Measurements from ENCODE around the gene DDX6. TPM values are rescaled to one million over a fixed set of nuclear protein-coding genes. Genes with fewer than 3 reads are reported as not detected.

DDX6 gene
- total RNA-seq, 4 donors from 2014 or later, result 56.1 to 117 (median 86.8) TPM

DNA sequence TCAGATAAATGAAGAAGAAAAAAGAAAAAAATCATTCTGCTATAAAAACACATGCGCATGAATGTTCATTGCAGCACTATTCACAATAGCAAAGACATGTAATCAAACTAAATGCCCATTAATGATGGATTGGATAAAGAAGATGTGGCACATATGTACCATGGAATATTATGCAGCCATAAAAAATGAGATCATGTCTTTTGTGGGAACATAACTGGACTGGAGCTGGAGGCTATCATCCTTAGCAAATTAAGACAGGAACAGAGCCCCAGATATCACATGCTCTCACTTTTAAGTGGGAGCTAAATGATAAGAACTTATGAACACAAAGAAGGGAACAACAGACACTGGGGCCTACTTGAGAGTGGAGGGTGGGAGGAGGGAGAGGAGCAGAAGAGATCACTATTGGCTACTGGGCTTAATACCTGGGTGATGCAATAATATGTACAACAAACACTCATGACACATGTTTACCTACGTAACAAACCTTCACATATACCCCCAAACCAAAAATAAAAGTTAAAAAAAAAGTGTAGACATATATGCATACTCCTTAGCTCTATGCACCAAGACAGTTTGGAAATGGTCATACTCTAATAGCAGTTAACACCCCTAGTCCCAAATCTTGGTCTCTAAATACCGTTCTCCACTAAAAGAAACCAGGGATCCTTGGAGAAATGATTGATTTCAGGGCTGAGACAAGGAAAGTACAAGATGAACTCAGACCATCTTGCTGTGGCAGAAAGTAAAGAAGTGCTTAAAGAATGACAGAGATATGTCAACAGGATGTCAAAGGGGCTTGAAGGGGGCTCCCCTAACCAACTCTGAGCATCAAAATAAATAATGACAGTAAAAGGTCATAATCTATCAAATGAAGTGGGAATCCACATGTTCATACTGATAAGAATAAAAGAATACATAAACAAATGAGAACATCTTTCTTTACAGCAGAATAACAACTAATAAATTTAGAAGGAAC is 17.1 kb upstream of the DDX6 start:
- H3K27ac ChIP-seq, result no peak overlapping the region
- no peaks in the 10 kb centered on the region for H3K27me3 ChIP-seq
- in situ Hi-C loops (cut with MboI; ENCODE audit: low pct_ligation_motif_present in 1 of 4, low pct_unique_long_range_greater_than_20kb in 1 of 4, low sequenced_read_pairs in 3 of 4) (no loop called here), intact Hi-C loops (cut with DNase I; ENCODE audit: low total_unique reads) (no loop called here)
- H3K4me3 ChIP-seq, result no peak overlapping the region
- TF ChIP-seq, protein P1, sequence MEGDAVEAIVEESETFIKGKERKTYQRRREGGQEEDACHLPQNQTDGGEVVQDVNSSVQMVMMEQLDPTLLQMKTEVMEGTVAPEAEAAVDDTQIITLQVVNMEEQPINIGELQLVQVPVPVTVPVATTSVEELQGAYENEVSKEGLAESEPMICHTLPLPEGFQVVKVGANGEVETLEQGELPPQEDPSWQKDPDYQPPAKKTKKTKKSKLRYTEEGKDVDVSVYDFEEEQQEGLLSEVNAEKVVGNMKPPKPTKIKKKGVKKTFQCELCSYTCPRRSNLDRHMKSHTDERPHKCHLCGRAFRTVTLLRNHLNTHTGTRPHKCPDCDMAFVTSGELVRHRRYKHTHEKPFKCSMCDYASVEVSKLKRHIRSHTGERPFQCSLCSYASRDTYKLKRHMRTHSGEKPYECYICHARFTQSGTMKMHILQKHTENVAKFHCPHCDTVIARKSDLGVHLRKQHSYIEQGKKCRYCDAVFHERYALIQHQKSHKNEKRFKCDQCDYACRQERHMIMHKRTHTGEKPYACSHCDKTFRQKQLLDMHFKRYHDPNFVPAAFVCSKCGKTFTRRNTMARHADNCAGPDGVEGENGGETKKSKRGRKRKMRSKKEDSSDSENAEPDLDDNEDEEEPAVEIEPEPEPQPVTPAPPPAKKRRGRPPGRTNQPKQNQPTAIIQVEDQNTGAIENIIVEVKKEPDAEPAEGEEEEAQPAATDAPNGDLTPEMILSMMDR (IDR thresholded peaks at IDR 0.05), result no peak
- TF ChIP-seq POLR2A (IDR thresholded peaks at IDR 0.05) (no peak), POLR2AphosphoS5 (IDR thresholded peaks at IDR 0.05) (no peak), EP300 (IDR thresholded peaks at IDR 0.05; ENCODE audit: low read depth) (no peak)
- 58 to 73% methylated on average over 3 of the region's 3 CpGs for WGBS, 2 donors (ENCODE audit: low coverage in 1 of 2)
- no peaks in the 10 kb centered on the region for H3K4me1 ChIP-seq
- no peaks in the 10 kb centered on the region for H3K9me3 ChIP-seq
- no peak for DNase-seq
- H3K36me3 ChIP-seq, result no peaks in the 10 kb centered on the region

DNA sequence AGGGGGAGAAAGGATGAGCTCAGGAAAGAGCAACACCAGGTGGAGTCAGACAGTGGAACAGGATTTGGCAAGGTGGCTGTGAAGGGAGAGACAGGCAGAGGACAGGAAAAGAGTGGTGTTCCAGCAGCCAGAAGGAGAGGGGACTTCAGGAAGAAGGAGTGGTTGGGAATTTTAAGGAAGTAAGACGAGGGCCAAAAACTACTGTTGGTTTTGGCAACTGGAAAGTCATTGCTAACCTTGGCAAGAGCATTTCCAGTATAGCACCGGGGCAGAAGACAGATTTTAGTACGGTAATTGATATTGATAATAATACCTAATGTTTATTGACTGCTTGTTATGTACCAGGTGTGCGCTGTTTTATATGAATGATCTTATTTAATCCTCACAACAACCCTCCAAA is 15.4 kb upstream of the DDX6 start:
- H3K27ac ChIP-seq, result no peak overlapping the region
- TF ChIP-seq EP300 (IDR thresholded peaks at IDR 0.05; ENCODE audit: low read depth), result no peak
- no peak for TF ChIP-seq POLR2A (IDR thresholded peaks at IDR 0.05)
- TF ChIP-seq, protein P1 (IDR thresholded peaks at IDR 0.05), result no peak
- H3K36me3 ChIP-seq, result no peaks in the 10 kb centered on the region
- intact Hi-C loops (cut with DNase I; ENCODE audit: low total_unique reads), result no loop called here
- DNase-seq, result no peak
- no peaks in the 10 kb centered on the region for H3K9me3 ChIP-seq
- WGBS, 2 donors (ENCODE audit: low coverage in 1 of 2), result 46 to 62% methylated on average over 4 of the region's 4 CpGs
- H3K4me1 ChIP-seq, result no peaks in the 10 kb centered on the region
- no peak overlapping the region for H3K4me3 ChIP-seq
- in situ Hi-C loops (cut with MboI; ENCODE audit: low pct_ligation_motif_present in 1 of 4, low pct_unique_long_range_greater_than_20kb in 1 of 4, low sequenced_read_pairs in 3 of 4), result no loop called here
- no peaks in the 10 kb centered on the region for H3K27me3 ChIP-seq

DNA sequence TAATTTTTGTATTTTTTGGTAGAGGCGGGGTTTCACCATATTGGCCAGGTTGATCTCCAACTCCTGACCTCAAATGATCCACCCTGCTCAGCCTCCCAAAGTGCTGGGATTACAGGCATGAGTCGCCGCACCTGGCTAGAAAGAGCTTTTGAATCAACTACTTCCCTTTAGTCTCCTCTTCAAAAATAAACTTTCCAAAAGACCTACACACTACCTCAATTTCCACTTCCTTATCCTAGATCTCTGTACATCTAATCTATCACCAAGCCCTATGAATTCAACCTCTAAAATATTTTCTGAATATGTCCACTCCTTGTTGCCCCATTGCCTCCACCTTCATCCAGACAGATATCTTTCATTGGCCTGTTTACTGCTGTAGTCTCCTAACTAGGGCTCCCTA is 13.1 kb upstream of the DDX6 start:
- WGBS, 2 donors (ENCODE audit: low coverage in 1 of 2), result 94 to 99% methylated on average over 3 of the region's 3 CpGs
- intact Hi-C loops (cut with DNase I; ENCODE audit: low total_unique reads) (no loop called here), in situ Hi-C loops (cut with MboI; ENCODE audit: low pct_ligation_motif_present in 1 of 4, low pct_unique_long_range_greater_than_20kb in 1 of 4, low sequenced_read_pairs in 3 of 4) (no loop called here)
- H3K27ac ChIP-seq, result no peak overlapping the region
- DNase-seq, result no peak
- no peaks in the 10 kb centered on the region for H3K9me3 ChIP-seq
- no peaks in the 10 kb centered on the region for H3K27me3 ChIP-seq
- H3K36me3 ChIP-seq, result no peaks in the 10 kb centered on the region
- TF ChIP-seq POLR2AphosphoS5 (IDR thresholded peaks at IDR 0.05) (no peak), EP300 (IDR thresholded peaks at IDR 0.05; ENCODE audit: low read depth) (no peak), POLR2A (IDR thresholded peaks at IDR 0.05) (no peak)
- TF ChIP-seq, protein P1 (IDR thresholded peaks at IDR 0.05), result no peak
- H3K4me3 ChIP-seq, result no peak overlapping the region
- H3K4me1 ChIP-seq, result no peaks in the 10 kb centered on the region

DNA sequence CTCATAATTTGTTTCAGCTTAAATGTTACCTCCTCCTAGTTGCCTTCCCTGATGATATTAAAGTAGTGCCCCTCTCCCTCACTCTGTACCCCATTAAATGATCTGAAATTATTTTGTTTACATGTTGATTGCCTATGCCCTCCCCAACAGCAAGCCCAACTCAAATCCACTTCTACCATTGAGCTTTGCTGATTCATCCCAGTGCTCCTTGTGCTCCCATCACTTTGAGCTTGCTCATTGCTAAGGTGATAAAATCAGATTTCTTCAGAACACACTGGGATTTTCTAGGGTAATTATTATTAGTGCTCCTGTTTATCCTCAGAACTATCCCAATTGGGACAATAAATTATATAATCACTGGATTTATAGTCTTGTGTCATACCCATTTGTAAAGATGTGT is 8.4 kb upstream of the DDX6 start:
- Histone ChIP-seq H3K4me1 (no peaks in the 10 kb centered on the region), H3K27ac (no peak overlapping the region), H3K36me3 (no peaks in the 10 kb centered on the region), H3K9me3 (no peaks in the 10 kb centered on the region), H3K4me3 (no peak overlapping the region), H3K27me3 (no peaks in the 10 kb centered on the region)
- in situ Hi-C loops (cut with MboI; ENCODE audit: low pct_ligation_motif_present in 1 of 4, low pct_unique_long_range_greater_than_20kb in 1 of 4, low sequenced_read_pairs in 3 of 4), result loop anchor here in 1 of 4 donors (25.0 kb wide), 1 partner anchor 112 kb away; the partner anchor contains the start of gene TREH
- DNase-seq, result no peak
- TF ChIP-seq POLR2A (IDR thresholded peaks at IDR 0.05) (no peak), POLR2AphosphoS5 (IDR thresholded peaks at IDR 0.05) (no peak), EP300 (IDR thresholded peaks at IDR 0.05; ENCODE audit: low read depth) (no peak)
- TF ChIP-seq, protein P1 (IDR thresholded peaks at IDR 0.05), result no peak
- intact Hi-C loops (cut with DNase I; ENCODE audit: low total_unique reads), result no loop called here
